Astrocyte (in vitro differentiated cells and primary cell): ENCODE results near the gene OPCML.

Experiments used
- EZH2 ChIP-seq: IDR thresholded peaks from 2 replicates; pipeline ENCODE4 v1.6.1; 2012; ENCODE audit warnings: mild to moderate bottlenecking, low read length, inconsistent platforms; ENCODE audit not compliant: insufficient read depth
- TF ChIP-seq, protein P1 (sequence below): IDR thresholded peaks from 2 replicates; pipeline ENCODE4 v1.5.1; 2011; ENCODE audit warnings: low read depth, mild to moderate bottlenecking, inconsistent platforms, low read length, moderate library complexity; ENCODE audit not compliant: insufficient read depth

DNA sequence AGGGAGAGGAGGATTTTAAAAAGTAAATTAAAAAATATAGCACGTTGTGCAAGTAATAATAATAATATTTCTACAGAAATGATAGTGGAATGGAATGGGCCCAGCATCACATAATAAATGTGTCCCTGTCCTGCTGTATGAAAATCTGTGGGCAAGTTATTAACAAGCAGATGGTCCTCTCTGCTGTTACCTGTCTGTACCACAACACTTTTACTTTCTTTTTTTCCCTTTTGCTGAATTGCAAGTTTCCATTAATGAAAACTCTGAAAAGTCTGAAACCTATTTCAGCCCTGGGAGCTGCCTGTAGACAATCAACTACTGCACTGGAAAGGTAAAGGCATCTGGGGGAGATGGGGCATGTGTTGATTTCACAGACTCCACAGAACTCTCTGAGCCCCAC lies 937.1 kb downstream of the OPCML start:
- TF ChIP-seq, protein P1, sequence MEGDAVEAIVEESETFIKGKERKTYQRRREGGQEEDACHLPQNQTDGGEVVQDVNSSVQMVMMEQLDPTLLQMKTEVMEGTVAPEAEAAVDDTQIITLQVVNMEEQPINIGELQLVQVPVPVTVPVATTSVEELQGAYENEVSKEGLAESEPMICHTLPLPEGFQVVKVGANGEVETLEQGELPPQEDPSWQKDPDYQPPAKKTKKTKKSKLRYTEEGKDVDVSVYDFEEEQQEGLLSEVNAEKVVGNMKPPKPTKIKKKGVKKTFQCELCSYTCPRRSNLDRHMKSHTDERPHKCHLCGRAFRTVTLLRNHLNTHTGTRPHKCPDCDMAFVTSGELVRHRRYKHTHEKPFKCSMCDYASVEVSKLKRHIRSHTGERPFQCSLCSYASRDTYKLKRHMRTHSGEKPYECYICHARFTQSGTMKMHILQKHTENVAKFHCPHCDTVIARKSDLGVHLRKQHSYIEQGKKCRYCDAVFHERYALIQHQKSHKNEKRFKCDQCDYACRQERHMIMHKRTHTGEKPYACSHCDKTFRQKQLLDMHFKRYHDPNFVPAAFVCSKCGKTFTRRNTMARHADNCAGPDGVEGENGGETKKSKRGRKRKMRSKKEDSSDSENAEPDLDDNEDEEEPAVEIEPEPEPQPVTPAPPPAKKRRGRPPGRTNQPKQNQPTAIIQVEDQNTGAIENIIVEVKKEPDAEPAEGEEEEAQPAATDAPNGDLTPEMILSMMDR: no peak
- TF ChIP-seq EZH2: no peak
